K562 (cell line): ENCODE data around the gene MYO1A. TPM values are rescaled to one million over a fixed set of nuclear protein-coding genes. Genes with fewer than 3 reads are reported as not detected.
"Not testable (repeated sequence)": the region's sequence is repeated elsewhere in the genome, so short reads cannot be mapped to it uniquely, and the experiment has no call there.

Source experiments
- ATAC-seq: fragments of 200-7000 bp; cut with Tn5 transposase; 3 replicates; pipeline ENCODE4 v1.9.1; 2020; ENCODE audit warnings: moderate library complexity
- BruUV-seq: library from RNA; stranded (reverse); fragments of 400-500 nt; replicated peaks from 2 replicates; lab custom pipeline; 2021; lab: Mats Ljungman, UMichigan
- CTCF ChIA-PET: fragments of 300-600 bp; formaldehyde crosslinking; extraction: SDS; loops from one replicate; lab custom pipeline; 2021; ENCODE audit warnings: low intra/inter-chr PET ratio; lab: Yijun Ruan, JAX
- POLR2A ChIA-PET: fragments of 300-600, 350-650 bp; sonication (Branson Sonifier 250); formaldehyde crosslinking; extraction: SDS; loops from one replicate; lab custom pipeline; 2021; ENCODE audit warnings: antibody characterized with exemption, inconsistent platforms; lab: Yijun Ruan, JAX
- DNase-seq, 4 experiments: peaks; one replicate each; pipeline versions ENCODE4 v3.0.0 to v3.0.0-alpha.2; 2011 to 2018; ENCODE audit warnings: low spot score in 3 of 4, mixed read lengths in 3 of 4; ENCODE audit errors: extremely low read depth in 1 of 4
- FAIRE-seq: peaks from 2 replicates; lab custom pipeline; 2011; peaks lifted over from hg19 to GRCh38; lab: Jason Lieb, UNC
- H2AFZ ChIP-seq: 2 replicates; pipeline ENCODE4 v1.6.0; 2011; ENCODE audit warnings: low read depth, low read length, control low read depth, inconsistent platforms
- H3K27ac ChIP-seq: fragments of 200-600 bp; 3 replicates; pipeline ENCODE4 v1.8.0; 2011; ENCODE audit warnings: low read depth, mild to moderate bottlenecking, control low read depth, inconsistent platforms, low read length, moderate library complexity, mixed read lengths; ENCODE audit errors: extremely low read depth
- H3K27me3 ChIP-seq, 2 experiments: fragments of 300-600 bp in 1 of 2; 2 replicates in 1 of 2; 3 replicates in 1 of 2; pipeline versions ENCODE4 v1.6.0 to v1.8.0; 2011; ENCODE audit warnings: inconsistent platforms in 2 of 2, low read length in 2 of 2, mild to moderate bottlenecking in 1 of 2, mixed read lengths in 1 of 2, moderate library complexity in 1 of 2; ENCODE audit not compliant: control insufficient read depth in 2 of 2, insufficient read depth in 2 of 2
- H3K36me3 ChIP-seq: fragments of 300-600 bp; 3 replicates; pipeline ENCODE4 v1.8.0; 2011; ENCODE audit warnings: mild to moderate bottlenecking, low read length, inconsistent platforms; ENCODE audit not compliant: control insufficient read depth, insufficient read depth
- H3K4me1 ChIP-seq, 2 experiments: fragments of 200-600 bp in 1 of 2; replicated peaks in 1 of 2; 2 replicates in 1 of 2; 3 replicates in 1 of 2; pipeline versions ENCODE4 v1.5.1 to v1.8.0; 2011; ENCODE audit warnings: inconsistent platforms in 2 of 2, low read length in 2 of 2, mild to moderate bottlenecking in 1 of 2, mixed read lengths in 1 of 2, moderate library complexity in 1 of 2; ENCODE audit not compliant: control insufficient read depth in 2 of 2, insufficient read depth in 2 of 2
- H3K4me2 ChIP-seq: 2 replicates; pipeline ENCODE4 v1.6.1; 2011; ENCODE audit warnings: low read length, control low read depth, inconsistent platforms, mixed read lengths; ENCODE audit not compliant: insufficient read depth
- H3K4me3 ChIP-seq: fragments of 200-600 bp; sonication (generic), shearing (Covaris generic); 2 replicates; pipeline ENCODE4 v1.5.1; 2016; ENCODE audit warnings: control low read depth, inconsistent platforms
- H3K79me2 ChIP-seq: fragments of 200-600 bp; 3 replicates; pipeline ENCODE4 v1.8.0; 2011; ENCODE audit warnings: low read length, inconsistent platforms; ENCODE audit not compliant: control insufficient read depth, insufficient read depth
- H3K9ac ChIP-seq, 2 experiments: 2 replicates each; pipeline versions ENCODE4 v1.6.0 to v1.6.1; 2011; ENCODE audit warnings: low read depth in 2 of 2, low read length in 2 of 2, control low read depth in 1 of 2, inconsistent platforms in 1 of 2, mild to moderate bottlenecking in 1 of 2, mixed read lengths in 1 of 2; ENCODE audit not compliant: insufficient read depth in 1 of 2
- H3K9me1 ChIP-seq: one replicate; pipeline ENCODE4 v1.6.0; 2011; ENCODE audit warnings: inconsistent platforms, mild to moderate bottlenecking, low read length, moderate library complexity; ENCODE audit not compliant: control insufficient read depth, insufficient read depth
- H3K9me3 ChIP-seq: replicated peaks from 2 replicates; pipeline ENCODE4 v1.5.1; 2011; ENCODE audit warnings: low read depth, low read length, inconsistent platforms; ENCODE audit not compliant: control insufficient read depth, insufficient read depth
- H4K20me1 ChIP-seq: replicated peaks from 2 replicates; pipeline ENCODE4 v1.6.1; 2011; ENCODE audit warnings: low read length, inconsistent platforms, mixed read lengths; ENCODE audit not compliant: control insufficient read depth, insufficient read depth
- ATF7 ChIP-seq: fragments of 450-650 bp; IDR thresholded peaks from 2 replicates; pipeline ENCODE4 v1.7.1; 2014; ENCODE audit warnings: mild to moderate bottlenecking, moderate library complexity
- CTBP1 ChIP-seq: fragments of 450-650 bp; IDR thresholded peaks from 2 replicates; pipeline ENCODE4 v1.6.1; 2016; ENCODE audit warnings: borderline replicate concordance
- DIDO1 ChIP-seq: fragments of 450-650 bp; IDR thresholded peaks from 2 replicates; pipeline ENCODE4 v1.6.1; 2016; ENCODE audit warnings: low read depth, missing biosample characterization, missing genetic modification characterization
- HNRNPLL ChIP-seq: fragments of 200-400 bp; formaldehyde crosslinking; IDR thresholded peaks from 2 replicates; pipeline ENCODE4 v1.6.1; 2017; ENCODE audit warnings: low read length, low read depth, mild to moderate bottlenecking; ENCODE audit not compliant: poor library complexity, severe bottlenecking
- KDM1A ChIP-seq, 2 experiments: fragments of 450-650 bp; IDR thresholded peaks; 2 replicates each; pipeline ENCODE4 v1.6.1; 2016; ENCODE audit warnings: mild to moderate bottlenecking in 2 of 2
- SMC3 ChIP-seq: conservative IDR thresholded peaks from 2 replicates; pipeline ENCODE4 v1.6.1; 2011; ENCODE audit warnings: low read depth, low read length, improper control_type of control experiment; ENCODE audit not compliant: insufficient read depth
- USF2 ChIP-seq: sonication (generic); formaldehyde crosslinking; IDR thresholded peaks from 2 replicates; pipeline ENCODE4 v1.5.0; 2020; ENCODE audit warnings: missing genetic modification reagents
- ZKSCAN3 ChIP-seq: fragments of 250-450 bp; sonication (Bioruptor Pico); IDR thresholded peaks from 2 replicates; pipeline ENCODE4 v1.4.0; 2020
- WGBS: fragments of 100-300 bp; shearing (Covaris generic); methylation state at CpG from one replicate; pipeline ENCODE4 v1.1.6; 2016; ENCODE audit warnings: low coverage, mixed read lengths; ENCODE audit not compliant: insufficient coverage; ENCODE audit errors: missing lambda C conversion rate; 5-methylcytosine and 5-hydroxymethylcytosine counted together
- in situ Hi-C: fragments of 300-500 bp; cut with MboI; formaldehyde crosslinking; loops from 4 replicates; pipeline ENCODE4 v1.15.0; 2018; ENCODE audit warnings: inconsistent platforms, mixed read lengths
- intact Hi-C: fragments of 100-400 bp; cut with micrococcal nuclease; formaldehyde crosslinking; loops from 2 replicates; pipeline ENCODE4 v1.14.2; 2022
- polyA plus RNA-seq, 8 experiments: library from polyadenylated mRNA; depleted of rRNA in 4 of 8; stranded (reverse) in 5 of 8; unstranded in 3 of 8; fragments of >200 nt; fragmentation: Nextera tagmentation in 2 of 8; fragmentation: Illumina TruSeq in 1 of 8; extraction: Ambion mirVana in 2 of 8; extraction: Trizol in 1 of 8; gene quantifications; 2 replicates each; pipeline versions ENCODE4 v1.2.1 to v1.2.3, GENCODE V29; 2011 to 2014; ENCODE audit warnings: inconsistent platforms in 1 of 8, missing spikeins in 1 of 8
- total RNA-seq, 7 experiments: library from RNA; depleted of rRNA in 6 of 7; stranded (reverse); fragments of >200 nt in 6 of 7; fragmentation: Illumina TruSeq in 2 of 7; extraction: Trizol in 2 of 7; gene quantifications; 2 replicates each; pipeline versions ENCODE4 v1.2.1 to v1.2.3, GENCODE V29; 2011 to 2021; ENCODE audit warnings: low replicate concordance in 1 of 7

MYO1A gene
- total and polyA plus RNA-seq, 9 of the 15 experiments (the other 6 are each of a cell fraction or from before 2014, with no cell fraction given) = 0.03 to 0.29 (median 0.14) TPM; not detected in 2

DNA sequence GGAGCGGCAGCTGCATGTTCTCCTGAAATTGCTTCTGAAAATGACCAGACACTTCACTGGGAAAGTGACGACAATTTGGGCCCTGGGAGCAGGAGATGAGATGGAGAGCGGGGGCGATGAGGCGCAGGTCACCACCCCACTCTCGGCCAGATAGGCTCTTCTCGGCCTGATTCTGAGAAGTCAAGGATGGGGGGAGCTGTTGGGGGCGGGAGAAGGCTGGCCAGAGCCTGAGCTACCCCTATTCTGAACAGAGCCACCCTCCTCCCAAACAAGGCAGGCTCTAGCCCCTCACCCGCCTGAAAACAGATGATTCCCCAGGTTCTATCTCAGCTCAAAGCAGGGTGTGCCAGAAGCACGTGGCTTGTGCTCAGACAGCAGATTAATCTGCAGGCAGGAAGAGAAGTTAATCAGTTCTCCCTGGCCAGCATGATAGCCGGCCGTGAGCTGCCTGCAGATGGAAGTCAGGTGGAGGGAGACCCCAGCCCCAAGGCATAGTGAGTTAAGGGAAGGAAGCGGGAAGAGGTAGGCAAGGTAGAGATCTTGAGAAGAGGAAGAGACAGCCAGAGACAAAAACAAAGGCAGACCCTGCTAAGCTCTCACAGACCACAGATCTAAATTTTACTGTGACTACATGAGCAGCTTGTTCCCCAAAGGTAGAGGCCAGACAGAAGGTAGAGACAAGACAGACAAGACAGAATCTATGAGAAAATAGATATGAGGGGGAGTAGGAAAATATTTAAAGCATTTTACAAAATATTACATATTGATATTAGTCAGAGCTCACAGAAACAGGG is 22.7 kb downstream of the MYO1A start (continued):
- TF ChIP-seq USF2 (CRISPR knock-in tag) (peak; percentile 62), CTBP1 (no peak; the same call in 1 of the 2 replicates), ATF7 (0 out of 2 replicates have a peak, but pooled peaks have one; percentile 8)

DNA sequence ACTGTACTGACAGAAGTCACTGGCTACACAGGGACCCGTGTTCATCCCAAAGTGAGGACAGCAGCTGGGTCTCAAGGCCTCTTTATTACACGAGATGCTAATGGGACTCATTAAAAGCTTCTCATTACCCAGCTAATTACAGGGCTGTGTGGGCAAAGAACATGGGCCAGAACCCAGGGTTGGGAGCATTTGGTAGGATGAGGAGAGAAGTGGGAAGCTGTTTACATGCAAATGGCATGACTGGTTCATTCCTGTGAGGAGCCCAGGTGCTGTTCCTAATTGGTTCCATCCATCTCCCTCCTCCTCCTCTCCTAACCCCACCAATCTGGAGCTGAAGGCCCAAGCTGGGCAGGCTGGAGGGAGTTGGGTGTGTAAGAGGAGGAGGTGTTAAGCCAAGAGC is 24.7 kb downstream of the MYO1A start:
- H3K9me1 ChIP-seq = no peaks in the 10 kb centered on the region
- DNase-seq (no peak), ATAC-seq (no peak), FAIRE-seq (no peak)
- H3K4me2 ChIP-seq = no peak overlapping the region
- WGBS = 15% methylated on average over 2 of the region's 2 CpGs
- H3K4me3 ChIP-seq = no peak overlapping the region
- ChIA-PET POLR2A (interaction anchor here (0.6 to 3.4 kb wide), 4 partner anchors 9 to 156 kb away, joined by 3 to 9 read pairs (median 6); partner anchors contain the start of gene TAC3), CTCF (no interaction called here)
- H3K4me1 ChIP-seq = peaks cover 15 to 20% of the 10 kb centered on the region in 2 experiments
- no peak overlapping the region for H3K9ac ChIP-seq
- H3K9me3 ChIP-seq = no peaks in the 10 kb centered on the region
- no TSS peak for BruUV-seq
- no peaks in the 10 kb centered on the region for H3K79me2 ChIP-seq
- TF ChIP-seq KDM1A (IDR thresholded peaks at IDR 0.05) (no peak), DIDO1 (no peak), SMC3 (no peak), ZKSCAN3 (no peak), HNRNPLL (no peak)
- H3K36me3 ChIP-seq = no peaks in the 10 kb centered on the region
- in situ Hi-C loops = no loop called here
- no peak overlapping the region for H2AFZ ChIP-seq
- intact Hi-C loops = no loop called here
- no peaks in the 10 kb centered on the region for H4K20me1 ChIP-seq
- no peak overlapping the region for H3K27ac ChIP-seq
- H3K27me3 ChIP-seq = no peaks in the 10 kb centered on the region

- peaks cover 7 to 12% of the 10 kb centered on the region in 2 experiments for H3K4me1 ChIP-seq
- H3K4me2 ChIP-seq, H3K36me3 ChIP-seq, H3K79me2 ChIP-seq, in situ Hi-C loops, CTCF ChIA-PET, BruUV-seq, H2AFZ ChIP-seq, H4K20me1 ChIP-seq, H3K9me1 ChIP-seq, ATAC-seq, FAIRE-seq, intact Hi-C loops, H3K27me3 ChIP-seq, H3K9ac ChIP-seq, H3K27ac ChIP-seq, H3K9me3 ChIP-seq, H3K4me3 ChIP-seq, DNase-seq: not testable (repeated sequence)
- WGBS = 72% methylated on average over 5 of the region's 5 CpGs
- POLR2A ChIA-PET = interaction anchor here (1.8 kb wide), 1 partner anchor 9 kb away, joined by 10 read pairs; no protein-coding TSS in a partner anchor
These were observed 27.6 kb downstream of the MYO1A start for GRCh38 chr12:57022324-57022723.
